Measurements from ENCODE around the gene SLC24A4.

Gene SLC24A4

GRCh38 chr14:92499234-92499633 lies 176.3 kb downstream of the SLC24A4 start:
- no peaks in the 10 kb centered on the region for H3K79me2 ChIP-seq (ENCODE audit: insufficient read depth, low read length)

GRCh38 chr14:92500491-92500941 lies 177.6 kb downstream of the SLC24A4 start:
- TF ChIP-seq CTCF (IDR thresholded peaks at IDR 0.05; ENCODE audit: insufficient read depth, low read length, poor library complexity, severe bottlenecking) (no peak), EZH2phosphoT487 (conservative IDR thresholded peaks at IDR 0.05; ENCODE audit: low read length) (no peak)
- H3K27ac ChIP-seq (ENCODE audit: low read depth, low read length), result no peak overlapping the region
- no peak overlapping the region for H3K9ac ChIP-seq (ENCODE audit: low read length)
- H3K4me3 ChIP-seq (ENCODE audit: insufficient read depth, low read length, poor library complexity, severe bottlenecking), result no peak overlapping the region
- no peaks in the 10 kb centered on the region for H3K27me3 ChIP-seq (ENCODE audit: low read length)
- H3K79me2 ChIP-seq (ENCODE audit: insufficient read depth, low read length), result no peaks in the 10 kb centered on the region
- H3K9me3 ChIP-seq (ENCODE audit: insufficient read depth, low read length), result no peaks in the 10 kb centered on the region
- no peak overlapping the region for H2AFZ ChIP-seq (ENCODE audit: low read depth, low read length, severe bottlenecking)
- no peaks in the 10 kb centered on the region for H3F3A ChIP-seq (ENCODE audit: insufficient read depth)
- no peaks in the 10 kb centered on the region for H4K20me1 ChIP-seq (ENCODE audit: low read depth, low read length)
- no peaks in the 10 kb centered on the region for H3K9me2 ChIP-seq (replicated peaks; ENCODE audit: insufficient read depth, low read length)
- no peaks in the 10 kb centered on the region for H3K36me3 ChIP-seq (ENCODE audit: low read length)
- no peak overlapping the region for H3K4me2 ChIP-seq (ENCODE audit: low read depth, low read length, poor library complexity, severe bottlenecking)

More at GRCh38 chr14:92499234-92499633, 176.3 kb downstream of the SLC24A4 start:
- no peak overlapping the region for H2AFZ ChIP-seq (ENCODE audit: low read depth, low read length, severe bottlenecking)
- H3K27me3 ChIP-seq (ENCODE audit: low read length), result no peaks in the 10 kb centered on the region
- no peaks in the 10 kb centered on the region for H3K9me3 ChIP-seq (ENCODE audit: insufficient read depth, low read length)
- no peaks in the 10 kb centered on the region for H3F3A ChIP-seq (ENCODE audit: insufficient read depth)
- no peak overlapping the region for H3K4me2 ChIP-seq (ENCODE audit: low read depth, low read length, poor library complexity, severe bottlenecking)
- no peak overlapping the region for H3K9ac ChIP-seq (ENCODE audit: low read length)
- no peaks in the 10 kb centered on the region for H4K20me1 ChIP-seq (ENCODE audit: low read depth, low read length)
- no peaks in the 10 kb centered on the region for H3K9me2 ChIP-seq (replicated peaks; ENCODE audit: insufficient read depth, low read length)
- H3K4me3 ChIP-seq (ENCODE audit: insufficient read depth, low read length, poor library complexity, severe bottlenecking), result no peak overlapping the region
- TF ChIP-seq EZH2phosphoT487 (conservative IDR thresholded peaks at IDR 0.05; ENCODE audit: low read length) (no peak), CTCF (IDR thresholded peaks at IDR 0.05; ENCODE audit: insufficient read depth, low read length, poor library complexity, severe bottlenecking) (no peak)
- no peaks in the 10 kb centered on the region for H3K36me3 ChIP-seq (ENCODE audit: low read length)
- H3K27ac ChIP-seq (ENCODE audit: low read depth, low read length), result no peak overlapping the region

- Histone ChIP-seq H4K20me1 (ENCODE audit: low read depth, low read length) (no peaks in the 10 kb centered on the region), H3K27ac (ENCODE audit: low read depth, low read length) (no peak overlapping the region), H3K9me3 (ENCODE audit: insufficient read depth, low read length) (no peaks in the 10 kb centered on the region), H3K4me3 (ENCODE audit: insufficient read depth, low read length, poor library complexity, severe bottlenecking) (no peak overlapping the region), H3F3A (ENCODE audit: insufficient read depth) (no peaks in the 10 kb centered on the region), H3K9me2 (replicated peaks; ENCODE audit: insufficient read depth, low read length) (no peaks in the 10 kb centered on the region), H3K9ac (ENCODE audit: low read length) (no peak overlapping the region), H3K79me2 (ENCODE audit: insufficient read depth, low read length) (no peaks in the 10 kb centered on the region), H3K4me2 (ENCODE audit: low read depth, low read length, poor library complexity, severe bottlenecking) (no peak overlapping the region), H2AFZ (ENCODE audit: low read depth, low read length, severe bottlenecking) (no peak overlapping the region), H3K27me3 (ENCODE audit: low read length) (no peaks in the 10 kb centered on the region), H3K36me3 (ENCODE audit: low read length) (no peaks in the 10 kb centered on the region)
- TF ChIP-seq EZH2phosphoT487 (conservative IDR thresholded peaks at IDR 0.05; ENCODE audit: low read length) (no peak), CTCF (IDR thresholded peaks at IDR 0.05; ENCODE audit: insufficient read depth, low read length, poor library complexity, severe bottlenecking) (no peak)
These were observed 179.0 kb downstream of the SLC24A4 start for GRCh38 chr14:92501891-92502351.
